Fibroblast of upper back skin (primary cell): ENCODE results near the gene FH.

ENCODE experiments used
- DNase-seq: peaks from one replicate; pipeline ENCODE4 v3.0.0-alpha.2; 2013

The FH gene

DNA sequence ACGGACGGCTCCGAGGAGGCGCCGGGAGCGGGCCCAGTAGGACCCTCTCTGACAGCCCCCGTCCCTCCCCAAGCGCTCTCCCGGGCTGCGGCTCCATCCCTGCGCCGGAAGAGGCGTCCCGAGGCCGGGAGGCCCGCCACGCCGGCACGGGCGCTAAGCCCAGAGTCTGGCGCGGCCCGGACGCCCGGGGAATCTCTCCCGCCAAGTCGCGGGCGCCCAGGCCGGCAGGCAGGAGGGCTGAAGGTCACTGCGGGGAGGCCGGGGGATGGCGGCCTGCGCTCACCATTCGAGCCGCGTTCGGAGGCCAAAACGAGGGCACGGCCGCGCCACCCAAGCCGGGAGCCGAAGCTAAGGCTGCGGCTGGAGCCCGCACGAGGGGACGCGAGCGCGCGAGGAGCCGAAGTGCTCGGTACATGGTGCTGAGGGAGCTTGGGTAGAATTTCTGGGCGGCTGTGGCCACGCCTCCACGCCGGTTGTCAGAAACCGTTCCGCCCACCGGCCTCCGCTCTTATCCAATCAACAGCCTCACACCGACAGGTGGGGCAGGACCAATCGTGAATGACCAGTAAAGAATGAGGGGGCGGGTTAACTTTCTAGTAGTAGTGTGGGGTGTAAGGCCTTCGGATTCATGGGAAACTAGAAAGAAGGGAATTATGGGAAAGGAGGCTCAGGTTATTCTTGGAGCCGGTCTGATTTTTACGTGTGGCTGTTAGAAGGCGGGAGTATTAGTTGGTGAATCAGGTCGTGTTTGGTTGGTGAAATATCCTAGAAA lies at the start of gene FH:
Gene FH, minus strand, starts transcription at position 448 of the 772 bp plus-strand sequence. Its CDS starts 33 bp downstream, at position 415.
- peak; percentile 98 for DNase-seq

DNA sequence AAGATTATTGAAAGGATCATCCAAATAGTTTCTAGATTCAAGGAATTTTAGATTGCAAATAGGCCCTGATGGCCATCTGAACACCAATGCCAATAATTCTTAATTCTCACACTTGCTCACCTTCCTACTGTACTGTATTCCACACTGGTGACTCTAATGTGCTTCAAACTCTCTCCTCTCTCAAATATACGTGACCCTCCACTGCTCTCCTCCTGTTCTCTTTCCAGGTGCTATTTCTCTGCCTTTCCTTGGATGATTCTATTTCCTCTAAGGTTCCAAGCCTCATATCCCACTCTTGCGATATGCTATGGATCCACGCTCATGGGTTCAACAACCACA lies 41.3 kb upstream of the FH start:
- no peak for DNase-seq

DNA sequence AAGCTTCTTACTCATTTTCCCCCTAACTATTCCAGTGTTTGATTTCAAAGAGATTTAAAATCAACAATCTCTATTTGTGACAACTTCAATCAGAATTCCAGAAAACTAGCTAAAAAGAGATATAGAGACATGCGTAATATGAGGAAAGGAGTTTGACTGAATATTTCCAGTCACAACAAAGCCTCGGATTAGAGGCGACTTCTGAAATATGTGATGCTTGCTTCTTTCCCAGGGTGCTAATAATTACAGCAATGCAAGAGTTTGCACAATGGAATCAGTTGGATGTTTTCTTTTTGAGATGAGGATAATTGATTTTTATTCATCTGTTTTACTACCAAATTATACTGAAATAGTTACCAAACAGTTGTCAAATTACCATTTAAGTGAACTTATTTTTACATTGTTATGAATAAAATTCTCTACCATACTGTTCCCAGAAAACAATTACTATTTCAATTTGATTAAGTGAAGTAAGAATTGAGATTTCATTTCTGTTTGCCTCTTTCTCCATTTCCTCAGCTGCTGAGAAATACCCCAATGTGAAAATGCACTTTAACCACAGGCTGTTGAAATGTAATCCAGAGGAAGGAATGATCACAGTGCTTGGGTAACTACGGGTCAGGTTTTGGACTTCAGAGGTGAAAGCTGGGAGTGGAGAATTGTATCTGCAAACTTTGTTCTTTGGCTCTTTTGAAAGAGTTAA lies 40.7 kb upstream of the FH start:
- no peak for DNase-seq

- DNase-seq = no peak
These were observed 38.1 kb upstream of the FH start for GRCh38 chr1:241557551-241558193.

DNA sequence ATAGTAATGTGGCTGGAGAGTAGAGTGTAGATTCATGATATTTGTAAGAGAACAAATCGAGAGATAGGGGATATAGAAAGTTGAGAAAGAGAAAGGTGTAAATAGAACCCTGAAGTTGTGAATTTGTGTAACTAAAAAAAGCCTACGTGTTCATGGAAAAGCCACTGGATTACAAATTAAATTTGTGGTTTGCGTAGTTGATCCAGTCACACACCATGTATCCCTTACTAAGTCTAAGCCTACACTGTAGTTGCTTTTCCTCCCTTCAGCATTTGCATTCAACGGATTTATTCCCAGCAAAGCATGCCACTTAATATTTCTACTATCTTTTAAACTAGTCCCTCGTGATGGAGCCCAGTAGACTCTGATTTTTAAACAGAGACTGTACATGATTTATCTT lies 37.5 kb upstream of the FH start:
- DNase-seq = no peak

- DNase-seq = no peak
These were observed 36.0 kb upstream of the FH start for GRCh38 chr1:241555526-241555925.

DNA sequence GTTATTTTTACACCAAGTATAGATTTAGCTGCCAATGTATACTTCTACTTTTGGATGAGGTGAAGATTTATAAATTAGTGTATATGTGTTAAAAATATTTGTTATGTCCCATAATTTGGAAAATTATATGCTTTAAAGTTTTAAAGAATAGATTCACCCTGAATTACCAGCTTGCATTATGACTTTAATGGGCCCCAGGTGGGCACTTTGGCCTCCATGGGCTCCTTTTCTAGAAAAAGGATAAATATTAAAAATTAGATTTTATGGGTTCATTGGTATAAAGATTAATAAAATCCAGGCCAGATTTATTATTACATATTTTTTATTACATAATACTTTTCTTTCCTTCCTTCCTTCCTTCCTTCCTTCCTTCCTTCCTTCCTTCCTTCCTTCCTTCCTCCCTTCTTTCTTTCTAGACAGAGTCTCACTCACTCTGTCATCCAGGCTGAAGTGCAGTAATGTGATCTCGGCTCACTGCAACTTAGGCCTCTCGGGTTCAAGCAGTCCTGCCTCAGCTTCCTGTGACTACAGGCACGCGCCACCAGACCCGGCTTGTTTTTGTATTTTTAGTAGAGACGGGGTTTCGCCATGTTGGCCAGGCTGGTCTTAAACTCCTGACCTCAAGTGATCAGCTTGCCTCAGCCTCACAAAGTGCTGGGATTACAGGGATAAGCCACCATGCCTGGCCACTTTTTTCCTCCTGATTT lies 34.5 kb upstream of the FH start:
- DNase-seq = no peak

- DNase-seq = no peak
These were observed 32.4 kb upstream of the FH start for GRCh38 chr1:241551759-241552638.

DNA sequence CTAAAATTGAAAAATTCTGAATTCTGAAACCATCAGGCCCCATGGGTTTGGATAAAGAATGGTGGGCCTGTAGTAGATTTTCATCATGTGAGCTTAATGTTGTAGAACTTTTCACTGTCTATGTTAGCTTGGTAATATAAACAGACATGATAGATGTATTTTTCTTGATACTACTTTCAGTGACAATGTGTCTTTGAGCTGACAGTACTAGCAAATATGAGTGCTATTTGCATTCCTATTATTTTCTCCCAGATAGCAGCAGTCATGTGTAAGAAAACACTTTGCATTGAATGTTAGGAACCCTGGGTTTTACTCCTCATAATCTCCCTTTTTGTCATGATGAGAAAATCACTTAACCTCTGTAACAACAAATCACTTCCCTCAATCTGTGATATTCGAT lies 30.8 kb upstream of the FH start:
- DNase-seq = no peak

DNA sequence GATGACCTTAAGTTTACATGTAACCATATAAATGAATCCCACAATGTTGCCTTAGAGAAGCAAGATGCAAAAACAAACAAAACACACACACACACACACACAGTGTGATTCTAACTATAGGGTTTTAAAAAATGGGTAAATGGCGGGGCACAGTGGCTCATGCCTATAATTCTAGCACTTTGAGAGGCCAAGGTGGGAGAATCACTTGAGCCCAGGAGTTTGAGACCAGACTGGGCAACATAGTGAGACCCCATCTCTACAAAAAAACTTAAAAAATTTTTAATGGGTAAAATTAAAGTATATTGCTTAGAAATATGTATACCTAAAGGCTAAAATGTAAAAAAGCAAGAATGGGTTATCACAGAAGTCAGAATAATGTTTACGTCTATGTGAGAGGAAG lies 28.5 kb upstream of the FH start:
- DNase-seq = no peak

DNA sequence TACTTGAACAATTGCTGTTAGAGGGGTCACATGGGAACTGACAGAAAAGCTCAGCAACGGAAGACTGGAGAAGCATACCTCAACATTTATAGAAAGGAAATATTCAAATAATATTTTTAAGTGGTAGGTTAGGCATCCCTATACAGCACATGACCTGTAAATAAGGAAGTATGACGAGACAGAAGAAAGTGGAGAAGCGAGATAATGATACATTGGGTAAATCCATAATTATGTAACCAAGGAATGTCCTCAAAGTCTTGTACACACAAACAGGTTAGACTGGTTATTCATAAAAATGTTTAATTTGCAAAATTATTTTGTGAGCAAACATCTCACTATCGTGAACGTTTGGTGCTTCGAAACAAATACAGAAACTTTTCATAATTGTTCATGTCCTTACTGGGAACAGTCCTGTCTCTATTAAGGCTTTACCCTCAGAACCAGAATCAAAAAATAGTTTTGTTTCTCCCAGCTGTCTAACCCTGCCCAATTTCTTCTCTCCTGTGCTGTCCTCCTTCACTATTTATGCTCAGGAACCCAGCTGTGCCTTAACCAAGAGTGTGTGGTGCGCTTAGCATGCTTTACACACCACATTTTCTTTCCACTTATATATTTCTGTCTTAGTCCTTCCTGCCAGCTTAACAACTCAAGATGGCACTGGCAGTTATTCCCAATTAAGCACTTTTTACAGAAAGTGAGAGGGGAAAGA lies 22.8 kb upstream of the FH start:
- no peak for DNase-seq

DNA sequence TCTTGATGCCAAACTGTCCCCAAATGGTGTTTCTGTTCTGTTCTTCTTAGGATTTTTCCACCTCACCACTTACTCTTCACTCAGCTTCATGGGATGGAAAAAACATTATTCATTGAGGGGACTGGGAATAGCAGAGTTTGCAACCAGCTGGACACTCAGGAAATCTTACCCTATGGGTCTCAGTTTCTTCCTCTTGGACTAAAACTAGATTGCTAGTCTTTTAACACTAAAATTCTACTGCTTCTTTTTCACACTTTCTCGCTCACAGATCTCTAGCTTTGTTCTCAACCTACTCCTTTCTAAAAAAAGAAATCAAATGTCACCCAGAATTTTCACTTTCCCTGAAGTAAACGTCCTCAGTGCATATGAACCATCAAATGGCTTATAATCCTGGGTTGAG lies 17.4 kb upstream of the FH start:
- DNase-seq = no peak

- DNase-seq = peak; percentile 1
These were observed 16.7 kb upstream of the FH start for GRCh38 chr1:241536304-241536703.

DNA sequence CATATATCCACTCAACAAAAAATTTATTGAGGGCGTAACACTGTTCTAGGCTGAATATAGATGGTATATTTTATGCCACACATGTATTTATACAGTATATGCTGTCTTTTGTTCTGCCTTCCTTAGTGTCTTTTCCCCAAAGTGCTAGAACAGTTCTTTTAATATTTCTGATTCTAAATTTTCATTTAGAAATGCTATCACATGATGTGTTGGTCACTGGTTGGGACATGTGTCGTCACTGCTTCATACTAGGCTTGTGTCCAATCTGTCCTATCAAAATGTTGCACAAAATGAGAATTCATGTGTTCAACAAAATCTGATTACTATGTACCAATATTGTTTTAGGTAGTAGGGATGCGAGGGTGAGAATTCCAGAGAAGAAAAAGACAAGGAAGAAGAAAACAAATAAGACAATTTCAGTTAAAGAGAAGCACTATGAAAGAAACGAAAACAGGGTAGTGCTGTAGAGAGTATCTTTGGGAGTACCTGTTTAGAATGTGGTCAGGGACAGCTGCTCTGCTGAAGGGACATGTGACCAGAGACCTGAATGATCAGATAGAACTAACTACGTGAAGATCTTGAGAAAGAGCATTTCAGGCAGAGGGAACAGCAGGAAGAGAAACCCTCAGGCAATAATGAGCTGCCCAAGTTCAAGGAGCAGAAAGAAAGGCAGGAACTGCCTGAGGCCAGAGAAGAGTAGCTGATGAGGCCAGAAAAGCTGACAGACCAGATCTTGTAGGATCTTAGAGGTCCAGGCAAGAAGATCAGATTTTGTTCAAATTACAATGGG lies 14.0 kb upstream of the FH start:
- DNase-seq = no peak

- no peak for DNase-seq
These were observed 13.3 kb upstream of the FH start for GRCh38 chr1:241532864-241533263.

DNA sequence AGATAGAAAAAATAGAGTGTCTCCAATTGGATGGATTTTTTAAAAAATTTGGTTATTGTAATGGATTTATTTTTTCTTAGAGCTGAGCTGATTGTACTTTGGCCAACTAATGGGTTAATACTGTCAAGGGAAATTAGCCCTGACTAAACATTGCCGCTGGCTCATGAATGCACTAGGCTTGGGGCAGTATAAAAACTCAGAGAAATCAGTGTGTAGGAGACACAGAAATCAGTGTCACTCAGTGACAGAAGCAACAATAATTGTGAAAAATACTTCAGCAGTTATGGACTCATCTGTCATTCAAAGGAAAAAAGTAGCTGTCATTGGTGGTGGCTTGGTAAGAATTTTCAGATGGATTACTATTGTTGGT lies 12.6 kb upstream of the FH start, which contains the start of gene KMO:
Gene KMO, plus strand, starts transcription at position 217 of the 370 bp plus-strand sequence. Its CDS starts 67 bp downstream, at position 284.
- DNase-seq = peak; percentile 2

DNA sequence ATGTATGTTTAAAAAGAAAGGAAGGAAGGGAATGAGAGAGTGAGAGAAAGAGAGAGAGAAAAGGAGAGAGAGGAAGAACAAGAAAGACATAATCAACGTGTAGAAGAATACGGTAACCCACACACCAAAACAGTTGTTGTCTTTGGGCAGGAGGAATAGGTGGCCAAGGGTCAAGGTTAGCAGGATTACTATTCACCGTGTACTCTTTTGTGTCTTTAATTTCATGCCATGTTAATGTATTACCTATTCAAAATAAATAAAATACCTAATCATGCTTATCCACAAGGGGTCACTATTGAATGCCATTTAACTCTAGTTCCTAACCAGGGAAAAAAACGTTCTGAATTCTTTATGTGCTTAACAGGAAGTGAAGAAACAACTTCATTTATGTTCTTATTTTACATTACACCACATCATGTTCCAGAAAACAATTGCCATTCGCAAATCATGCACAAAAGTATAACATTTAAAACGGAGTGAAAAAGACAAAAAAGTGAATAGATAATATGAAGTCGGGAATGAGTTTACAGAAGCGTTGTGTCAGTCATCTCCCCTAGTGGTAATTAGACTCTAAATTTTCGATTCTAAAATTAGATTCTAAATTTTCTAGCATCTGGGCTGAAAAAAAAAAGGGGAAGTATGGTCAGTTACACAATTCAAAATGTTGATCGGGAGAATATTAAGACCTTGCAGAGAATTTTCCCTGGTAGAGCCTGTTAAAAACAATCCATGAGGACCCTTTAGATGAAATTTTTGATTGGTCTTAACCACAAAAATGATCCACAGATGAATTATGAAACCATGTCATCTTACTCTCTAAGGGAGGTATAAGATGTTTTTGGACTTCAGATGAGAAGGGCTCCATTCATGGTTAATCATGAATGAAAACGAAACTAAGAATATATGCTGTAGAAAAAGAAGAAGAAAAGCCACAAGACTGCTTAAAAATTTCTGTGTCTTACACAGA lies 11.9 kb upstream of the FH start:
- DNase-seq = peak; percentile 75

DNA sequence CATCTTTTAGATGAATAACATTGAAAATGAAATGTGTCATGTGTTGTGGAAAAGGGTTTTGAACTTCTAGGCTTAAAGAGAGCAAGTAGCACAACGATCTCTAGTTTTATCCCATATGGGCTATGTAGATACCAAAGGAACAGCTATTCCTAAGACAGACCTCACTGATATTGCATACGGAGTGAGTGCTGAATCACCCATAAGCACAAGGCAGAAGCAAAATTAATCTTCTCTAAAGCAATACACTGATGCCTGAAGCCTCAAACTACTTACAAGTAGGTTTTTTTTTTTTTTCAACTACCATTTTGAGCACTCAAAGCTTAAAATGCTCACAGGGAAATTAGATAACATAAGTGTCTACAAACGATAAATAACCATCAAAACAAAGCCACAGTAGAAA lies 7.6 kb upstream of the FH start:
- no peak for DNase-seq

DNA sequence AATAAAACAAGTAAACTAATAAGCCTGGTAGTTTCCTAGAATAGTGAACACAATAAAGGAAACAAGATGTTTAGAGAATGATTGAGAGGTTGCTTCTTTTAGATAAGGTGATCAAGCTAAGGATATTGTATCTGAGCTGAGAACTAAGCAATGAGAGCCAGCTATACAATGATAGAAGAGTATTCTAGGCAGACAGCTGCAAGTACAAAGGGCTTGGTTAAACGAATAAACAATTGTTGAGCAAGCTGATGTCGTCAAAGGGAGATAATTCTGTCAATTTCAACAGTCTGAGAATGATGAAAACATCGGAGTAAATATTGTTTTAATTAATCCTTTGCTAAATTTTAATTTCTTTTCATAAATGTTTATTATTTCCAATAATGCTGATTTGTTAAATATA lies 5.5 kb upstream of the FH start:
- DNase-seq = no peak

DNA sequence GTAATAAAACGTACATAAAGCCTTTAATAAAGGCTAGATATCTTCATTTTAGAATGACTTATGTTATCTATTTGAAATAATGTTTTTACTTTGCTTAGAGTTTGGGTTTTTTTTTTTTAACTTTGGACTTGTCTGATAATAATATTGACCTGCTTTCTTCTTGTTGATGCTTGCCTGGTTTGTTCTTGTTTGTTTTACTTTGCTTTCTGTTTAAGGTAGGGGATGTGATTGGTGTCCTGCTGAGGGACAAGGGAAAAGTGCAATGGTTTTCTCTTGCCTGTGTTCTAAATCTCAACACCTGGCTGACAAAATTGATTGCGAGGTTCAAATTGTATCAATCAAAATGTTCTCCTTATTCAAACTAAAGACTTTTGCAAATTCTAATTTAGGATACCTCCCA lies 2.2 kb upstream of the FH start:
- DNase-seq = no peak
